Effector memory CD4-positive, alpha-beta T cell (primary cell): Measurements from ENCODE around the gene DYRK2.

Experiments
- DNase-seq, 3 donors: peaks; one replicate each; pipeline ENCODE4 v3.0.0-alpha.2; 2020
- H3K27ac ChIP-seq: 2 replicates; pipeline ENCODE4 v1.7.0; 2013; ENCODE audit warnings: mild to moderate bottlenecking, low read length, moderate library complexity; ENCODE audit not compliant: insufficient read depth, poor library complexity, severe bottlenecking
- H3K27me3 ChIP-seq: replicated peaks from 2 replicates; pipeline ENCODE4 v1.7.0; 2013; ENCODE audit warnings: mild to moderate bottlenecking, low read length; ENCODE audit not compliant: insufficient read depth, control insufficient read depth, poor library complexity, severe bottlenecking
- H3K36me3 ChIP-seq: 2 replicates; pipeline ENCODE4 v1.7.0; 2013; ENCODE audit warnings: mild to moderate bottlenecking, low read length, moderate library complexity; ENCODE audit not compliant: control insufficient read depth, insufficient read depth
- H3K4me1 ChIP-seq: 2 replicates; pipeline ENCODE4 v1.7.0; 2013; ENCODE audit warnings: low read length, mild to moderate bottlenecking; ENCODE audit not compliant: control insufficient read depth, insufficient read depth, poor library complexity, severe bottlenecking
- H3K4me3 ChIP-seq: 2 replicates; pipeline ENCODE4 v1.7.0; 2013; ENCODE audit warnings: low read length, low read depth, mild to moderate bottlenecking; ENCODE audit not compliant: insufficient read depth, poor library complexity, severe bottlenecking
- H3K9me3 ChIP-seq: 2 replicates; pipeline ENCODE4 v1.7.0; 2013; ENCODE audit warnings: mild to moderate bottlenecking, low read length, moderate library complexity; ENCODE audit not compliant: control insufficient read depth

The DYRK2 gene

GRCh38 chr12:67640863-67641262 lies 7.7 kb upstream of the DYRK2 start:
- DNase-seq, result no peak
- Histone ChIP-seq H3K4me1 (no peaks in the 10 kb centered on the region), H3K9me3 (no peaks in the 10 kb centered on the region), H3K36me3 (no peaks in the 10 kb centered on the region), H3K27ac (no peak overlapping the region), H3K4me3 (no peak overlapping the region), H3K27me3 (no peaks in the 10 kb centered on the region)

GRCh38 chr12:67645126-67645525 lies 3.4 kb upstream of the DYRK2 start:
- Histone ChIP-seq H3K27ac (no peak overlapping the region), H3K27me3 (no peaks in the 10 kb centered on the region), H3K4me1 (peaks cover 10% of the 10 kb centered on the region), H3K36me3 (no peaks in the 10 kb centered on the region), H3K4me3 (no peak overlapping the region), H3K9me3 (no peaks in the 10 kb centered on the region)
- DNase-seq, result no peak

GRCh38 chr12:67645601-67646000 lies 2.9 kb upstream of the DYRK2 start:
- Histone ChIP-seq H3K4me3 (no peak overlapping the region), H3K4me1 (peaks cover 10% of the 10 kb centered on the region), H3K27me3 (no peaks in the 10 kb centered on the region), H3K9me3 (no peaks in the 10 kb centered on the region), H3K36me3 (no peaks in the 10 kb centered on the region), H3K27ac (no peak overlapping the region)
- no peak for DNase-seq

GRCh38 chr12:67646775-67647174 lies 1.8 kb upstream of the DYRK2 start:
- no peak for DNase-seq
- Histone ChIP-seq H3K4me3 (no peak overlapping the region), H3K36me3 (no peaks in the 10 kb centered on the region), H3K27ac (no peak overlapping the region), H3K27me3 (no peaks in the 10 kb centered on the region), H3K9me3 (no peaks in the 10 kb centered on the region), H3K4me1 (peaks cover 16% of the 10 kb centered on the region)

- H3K9me3 ChIP-seq, result no peaks in the 10 kb centered on the region
- H3K27ac ChIP-seq, result peak overlapping the region; percentile 91
- H3K36me3 ChIP-seq, result no peaks in the 10 kb centered on the region
- no peaks in the 10 kb centered on the region for H3K27me3 ChIP-seq
- peaks cover 19% of the 10 kb centered on the region for H3K4me1 ChIP-seq
- no peak for DNase-seq
- peak overlapping the region; percentile 98 for H3K4me3 ChIP-seq
Observed at GRCh38 chr12:67647181-67647798, 1.3 kb upstream of the DYRK2 start.

- Histone ChIP-seq H3K27ac (peak overlapping the region; percentile 91), H3K4me1 (peaks cover 22% of the 10 kb centered on the region), H3K27me3 (no peaks in the 10 kb centered on the region), H3K9me3 (no peaks in the 10 kb centered on the region), H3K4me3 (peak overlapping the region; percentile 98), H3K36me3 (no peaks in the 10 kb centered on the region)
- DNase-seq, result peak; percentile 11 to 41 (median 30)
Observed at GRCh38 chr12:67647799-67648520, 585 bp upstream of the DYRK2 start.

- Histone ChIP-seq H3K27me3 (no peaks in the 10 kb centered on the region), H3K4me1 (peaks cover 33% of the 10 kb centered on the region), H3K4me3 (peak overlapping the region; percentile 78), H3K9me3 (no peaks in the 10 kb centered on the region), H3K36me3 (peaks cover 4% of the 10 kb centered on the region), H3K27ac (peak overlapping the region; percentile 89)
- no peak for DNase-seq
Observed at GRCh38 chr12:67649261-67649569, 670 bp downstream of the DYRK2 start.

GRCh38 chr12:67649570-67650387 lies 1.2 kb downstream of the DYRK2 start:
- DNase-seq, result peak in 1 of 3 donors; percentile 8
- H3K27ac ChIP-seq, result peak overlapping the region; percentile 89
- peaks cover 7% of the 10 kb centered on the region for H3K36me3 ChIP-seq
- H3K27me3 ChIP-seq, result no peaks in the 10 kb centered on the region
- no peaks in the 10 kb centered on the region for H3K9me3 ChIP-seq
- H3K4me1 ChIP-seq, result peaks cover 39% of the 10 kb centered on the region
- H3K4me3 ChIP-seq, result peak overlapping the region; percentile 78

GRCh38 chr12:67650388-67651131 lies 2.0 kb downstream of the DYRK2 start:
- DNase-seq, result no peak

More at GRCh38 chr12:67650388-67651131, 2.0 kb downstream of the DYRK2 start:
- Histone ChIP-seq H3K36me3 (peaks cover 9% of the 10 kb centered on the region), H3K27ac (peak overlapping the region; percentile 89), H3K4me3 (peak overlapping the region; percentile 78), H3K27me3 (no peaks in the 10 kb centered on the region), H3K9me3 (no peaks in the 10 kb centered on the region), H3K4me1 (peaks cover 46% of the 10 kb centered on the region)
